GM21529 (cell line): Measurements from ENCODE around the gene ICAM1.
A peak's percentile ranks its signal among the peaks of the same experiment; 100 is the strongest.
"Not testable (repeated sequence)": the region's sequence is repeated elsewhere in the genome, so short reads cannot be mapped to it uniquely, and the experiment has no call there.

Source experiments
- ATAC-seq: cut with Tn5 transposase; IDR thresholded peaks from one replicate; pipeline ENCODE4 v1.9.1; 2021; ENCODE audit not compliant: unreplicated experiment

The ICAM1 gene

GRCh38 chr19:10241826-10242449 is 29.0 kb upstream of the ICAM1 start:
- ATAC-seq, result not testable (repeated sequence)

DNA sequence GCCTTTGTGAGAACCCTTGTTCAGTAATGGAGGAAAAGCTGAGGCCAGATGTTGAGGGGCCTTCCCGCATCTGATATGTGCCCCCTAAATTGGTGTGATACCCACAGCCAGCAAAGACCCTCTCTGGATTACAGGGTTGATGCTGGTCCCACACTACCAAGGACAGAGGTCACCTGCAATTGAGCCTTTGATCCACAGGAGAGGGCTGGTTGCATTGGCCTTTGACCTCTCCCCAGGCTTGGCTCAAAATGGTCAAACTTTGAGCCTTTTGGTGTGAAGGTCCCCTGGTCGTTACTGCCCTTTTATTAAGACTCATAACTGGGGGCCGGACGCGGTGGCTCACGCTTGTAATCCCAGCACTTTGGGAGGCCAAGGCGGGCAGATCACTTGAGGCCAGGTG is 27.3 kb upstream of the ICAM1 start:
- ATAC-seq, result no peak

DNA sequence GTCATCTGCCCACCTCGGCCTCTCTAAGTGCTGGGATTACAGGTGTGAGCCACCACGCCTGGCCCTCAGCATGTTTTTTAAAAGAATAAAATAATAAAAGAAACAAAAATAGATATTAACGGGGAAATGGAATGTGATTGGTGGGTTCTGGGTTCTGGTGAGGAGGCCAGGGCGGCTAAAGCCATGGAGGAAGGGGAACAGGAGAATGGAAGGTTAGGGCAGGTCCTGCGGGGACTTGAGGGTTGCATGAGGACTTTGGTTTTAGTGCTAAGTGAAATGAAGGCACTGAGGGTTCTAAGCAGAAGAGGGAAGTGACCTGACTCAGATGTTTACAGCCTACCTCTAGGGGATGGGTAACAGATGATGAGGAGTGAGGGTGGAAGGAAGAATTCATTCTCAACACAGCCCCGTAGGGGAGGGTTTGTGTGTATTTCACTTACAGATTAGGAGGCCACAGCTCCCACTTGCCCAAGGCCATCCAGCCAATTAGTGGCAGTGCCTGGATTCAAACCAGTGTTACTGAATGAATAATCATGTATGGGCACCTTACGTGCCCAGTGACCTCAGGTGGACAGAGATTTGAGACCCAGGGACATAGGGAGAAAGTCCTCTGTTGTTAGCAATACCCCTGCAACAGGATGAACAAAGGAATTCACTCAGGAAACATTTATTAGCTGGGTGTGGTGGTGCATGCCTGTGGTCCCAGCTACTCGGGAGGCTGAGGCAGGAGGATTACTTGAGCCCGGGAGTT is 25.6 kb upstream of the ICAM1 start:
- no peak for ATAC-seq

DNA sequence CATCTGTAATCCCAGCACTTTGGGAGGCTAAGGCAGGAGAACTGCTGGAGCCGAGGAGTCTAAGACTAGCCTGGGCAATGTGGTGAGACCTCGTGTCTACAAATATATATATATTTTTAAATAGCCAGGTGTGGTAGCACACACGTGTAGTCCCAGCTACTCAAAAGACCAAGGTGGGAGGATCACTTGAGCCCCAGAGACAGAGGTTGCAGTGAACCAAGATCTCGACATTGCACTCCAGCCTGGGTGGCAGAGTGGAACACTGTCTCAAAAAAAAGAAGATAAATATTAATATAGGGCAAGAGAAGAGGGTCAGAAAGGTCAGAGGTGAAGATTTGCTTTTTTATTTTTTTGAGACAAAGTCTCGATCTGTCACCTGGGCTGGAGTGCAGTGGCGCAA is 24.4 kb upstream of the ICAM1 start:
- no peak for ATAC-seq

GRCh38 chr19:10251792-10252694 is 18.9 kb upstream of the ICAM1 start, which contains the start of gene MRPL4:
MRPL4 (plus strand) TSS chr19:10252214; CDS start chr19:10252254, 40 bp downstream.
- peak; percentile 84 for ATAC-seq

DNA sequence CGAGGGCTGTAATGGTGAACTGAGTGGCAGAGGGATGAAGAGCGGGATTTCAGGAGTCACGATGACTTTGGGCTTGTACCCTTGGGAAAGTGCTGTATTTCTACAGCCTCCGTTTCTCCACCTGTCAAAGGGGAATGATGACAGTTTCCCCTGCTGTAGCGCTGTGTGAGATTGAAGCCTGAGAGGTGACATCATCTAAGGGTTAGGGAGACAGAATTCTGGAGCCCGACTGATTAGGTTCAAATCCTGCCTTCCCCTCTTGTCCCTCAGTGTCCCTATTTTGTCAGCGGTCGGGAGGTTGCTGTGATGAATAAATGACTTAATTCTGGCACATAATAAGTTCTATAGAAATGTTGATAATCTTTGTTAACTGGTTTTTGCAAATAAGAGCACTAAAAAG is 18.2 kb upstream of the ICAM1 start:
- no peak for ATAC-seq

DNA sequence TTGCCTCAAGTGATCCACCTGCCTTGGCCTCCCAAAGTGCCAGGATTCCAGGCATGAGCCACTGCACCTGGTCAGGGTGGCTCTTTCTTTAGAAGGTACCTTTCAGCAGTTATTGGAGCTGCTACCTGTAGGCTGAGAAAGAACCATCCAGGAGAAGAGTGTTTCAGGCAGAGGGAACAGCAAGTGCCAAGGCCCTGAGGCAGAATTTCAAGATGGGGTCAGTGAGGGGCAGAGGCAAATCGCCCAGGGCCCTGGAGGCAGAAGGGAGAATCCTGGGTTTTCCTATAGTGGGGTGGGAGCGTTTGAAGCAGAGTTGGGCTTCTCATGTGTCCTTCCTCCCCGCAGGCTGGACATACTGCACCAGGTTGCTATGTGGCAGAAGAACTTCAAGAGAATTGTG is 16.7 kb upstream of the ICAM1 start:
- no peak for ATAC-seq

DNA sequence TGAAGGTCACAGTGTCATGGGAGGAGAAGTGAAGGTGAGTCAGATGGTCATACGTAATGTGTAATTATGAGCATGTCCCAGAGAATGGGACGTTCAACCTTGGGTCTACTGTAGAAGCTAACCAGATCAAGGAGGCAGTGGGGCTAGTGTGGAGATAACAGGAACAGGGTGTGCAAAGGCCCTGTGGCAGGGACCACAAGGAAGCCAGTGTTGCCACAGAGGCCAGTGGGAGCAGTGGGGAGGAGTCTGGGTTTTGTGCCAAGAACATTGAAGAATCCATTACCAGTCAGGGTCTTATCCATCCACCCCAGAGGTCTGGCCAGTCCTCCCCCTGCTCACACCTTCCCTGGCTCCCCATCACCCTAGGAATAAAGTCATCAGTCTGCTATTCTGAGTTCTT is 15.6 kb upstream of the ICAM1 start:
- no peak for ATAC-seq

DNA sequence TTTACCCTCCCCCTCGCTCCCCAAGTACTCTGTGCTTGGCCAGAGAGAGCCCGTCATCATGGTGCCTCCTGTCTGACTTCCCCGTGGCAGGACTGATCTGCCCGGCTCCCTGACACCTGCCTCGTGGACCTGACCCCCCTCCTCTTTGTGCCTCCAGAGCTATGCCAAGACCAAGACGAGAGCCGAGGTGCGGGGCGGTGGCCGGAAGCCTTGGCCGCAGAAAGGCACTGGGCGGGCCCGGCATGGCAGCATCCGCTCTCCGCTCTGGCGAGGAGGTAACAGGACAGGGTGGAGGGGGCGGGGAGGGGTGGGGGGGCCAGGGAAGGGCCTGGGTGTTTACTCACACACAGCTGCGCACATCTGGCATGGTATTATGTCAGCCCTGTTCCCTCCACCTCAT is 14.4 kb upstream of the ICAM1 start:
- no peak for ATAC-seq

- ATAC-seq, result no peak
Observed at GRCh38 chr19:10256970-10257615, 13.8 kb upstream of the ICAM1 start.

DNA sequence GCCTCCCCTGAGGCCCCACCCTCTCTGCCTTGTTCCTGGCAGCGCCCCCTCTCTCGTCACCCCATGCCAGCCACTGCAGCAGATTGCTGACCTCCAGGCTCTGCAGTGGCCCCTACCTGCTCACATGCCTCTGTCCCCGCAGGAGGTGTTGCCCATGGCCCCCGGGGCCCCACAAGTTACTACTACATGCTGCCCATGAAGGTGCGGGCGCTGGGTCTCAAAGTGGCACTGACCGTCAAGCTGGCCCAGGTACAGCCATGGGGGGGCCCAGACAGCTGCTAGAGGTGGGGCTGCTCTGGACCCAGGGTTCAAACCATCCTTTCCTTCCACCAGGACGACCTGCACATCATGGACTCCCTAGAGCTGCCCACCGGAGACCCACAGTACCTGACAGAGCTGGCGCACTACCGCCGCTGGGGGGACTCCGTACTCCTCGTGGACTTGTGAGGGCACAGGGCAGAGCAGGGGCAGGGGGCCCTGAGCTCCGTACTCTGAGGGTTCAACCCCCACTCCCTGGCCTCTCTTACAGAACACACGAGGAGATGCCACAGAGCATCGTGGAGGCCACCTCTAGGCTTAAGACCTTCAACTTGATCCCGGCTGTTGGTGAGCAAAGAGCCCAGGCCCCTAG is 12.7 kb upstream of the ICAM1 start:
- ATAC-seq, result no peak

- ATAC-seq, result no peak
Observed at GRCh38 chr19:10259162-10259905, 11.6 kb upstream of the ICAM1 start.

- no peak for ATAC-seq
Observed at GRCh38 chr19:10260141-10260584, 10.8 kb upstream of the ICAM1 start.

DNA sequence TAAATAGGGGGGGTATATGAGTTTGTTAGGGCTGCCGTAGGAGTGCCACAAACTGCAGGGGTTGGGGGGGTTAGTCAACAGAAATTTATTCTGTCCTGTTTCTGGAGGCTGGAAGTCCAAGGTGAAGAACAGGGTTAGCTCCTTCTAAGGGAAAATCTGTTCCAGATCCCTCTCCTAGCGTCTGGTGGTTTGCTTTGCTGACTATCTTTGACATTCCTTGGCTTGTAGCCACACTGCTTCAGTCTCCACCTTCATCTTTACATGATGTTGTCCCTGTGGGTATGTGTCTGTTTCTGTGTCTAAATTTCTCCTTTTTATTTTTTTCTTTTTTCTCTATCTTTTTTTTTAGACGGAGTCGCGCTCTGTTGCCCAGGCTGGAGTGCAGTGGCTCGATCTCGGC is 8.1 kb upstream of the ICAM1 start:
- ATAC-seq, result no peak

- no peak for ATAC-seq
Observed at GRCh38 chr19:10266706-10267105, 4.2 kb upstream of the ICAM1 start.

DNA sequence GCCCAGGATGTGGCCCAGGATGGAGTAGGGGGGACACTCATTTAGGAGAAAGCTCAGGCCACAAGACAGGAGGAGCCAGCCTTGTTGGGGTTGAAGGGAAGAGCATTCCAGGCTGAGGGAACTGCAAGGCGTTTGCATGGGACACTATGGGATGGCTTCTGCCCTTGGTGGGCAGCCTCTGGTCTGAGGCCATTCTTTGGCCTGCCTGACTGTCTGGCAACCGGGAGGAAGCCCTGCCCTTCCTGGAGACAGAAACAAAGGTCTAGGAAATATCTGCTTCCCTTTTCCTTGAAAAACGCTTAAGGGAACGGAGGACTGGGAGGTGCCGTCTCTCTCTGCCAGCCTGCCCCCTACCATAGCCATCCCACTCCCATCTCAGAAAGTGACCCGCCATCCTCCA is 2.8 kb upstream of the ICAM1 start:
- no peak for ATAC-seq

- ATAC-seq, result no peak
Observed at GRCh38 chr19:10269333-10270179, 1.4 kb upstream of the ICAM1 start.

GRCh38 chr19:10270180-10270615 is 722 bp upstream of the ICAM1 start:
- ATAC-seq, result no peak

DNA sequence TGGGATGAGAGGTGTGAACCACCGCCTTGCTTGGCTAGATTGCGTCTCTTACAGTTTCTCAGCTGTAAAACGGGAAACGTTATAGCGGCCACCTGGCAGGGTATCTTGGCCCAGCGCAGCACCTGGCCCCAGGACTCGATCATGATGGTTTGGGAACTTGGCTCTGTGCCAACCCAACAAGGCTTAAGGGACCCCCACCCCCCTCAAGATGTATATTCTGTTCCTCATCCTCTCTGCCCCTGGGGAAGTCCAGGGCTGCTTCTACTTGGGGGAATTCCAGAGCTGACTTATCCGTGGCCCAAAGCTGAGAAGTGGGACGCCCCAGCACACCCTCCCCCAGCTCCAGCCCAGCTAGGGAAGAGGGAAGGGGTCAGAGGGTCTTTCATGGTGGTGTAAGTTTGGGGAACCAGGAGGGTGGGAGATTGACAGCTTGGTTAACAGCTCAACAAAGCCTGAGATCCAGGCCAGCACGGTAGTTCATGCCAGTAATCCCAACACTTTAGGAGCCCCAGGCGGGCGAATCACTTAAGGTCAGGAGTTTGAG is 695 bp downstream of the ICAM1 start:
- peak; percentile 13 for ATAC-seq
